Mucosa of stomach (tissue), 1 donor: ENCODE results near the gene HDHD2.
"Not testable (repeated sequence)": the region's sequence is repeated elsewhere in the genome, so short reads cannot be mapped to it uniquely, and the experiment has no call there.

ENCODE experiments used
- H3K27me3 ChIP-seq: one replicate; pipeline ENCODE4 v1.7.0; 2013; ENCODE audit warnings: mild to moderate bottlenecking, low read length; ENCODE audit not compliant: control insufficient read depth, insufficient read depth
- H3K36me3 ChIP-seq: one replicate; pipeline ENCODE4 v1.7.0; 2013; ENCODE audit warnings: low read length; ENCODE audit not compliant: control insufficient read depth, insufficient read depth
- H3K4me1 ChIP-seq: one replicate; pipeline ENCODE4 v1.7.0; 2013; ENCODE audit warnings: mild to moderate bottlenecking, low read length; ENCODE audit not compliant: control insufficient read depth, insufficient read depth
- H3K4me3 ChIP-seq: one replicate; pipeline ENCODE4 v1.7.0; 2013; ENCODE audit warnings: low read length
- H3K9ac ChIP-seq: one replicate; pipeline ENCODE4 v1.7.0; 2013; ENCODE audit warnings: mild to moderate bottlenecking, low read length, moderate library complexity
- H3K9me3 ChIP-seq: one replicate; pipeline ENCODE4 v1.7.0; 2013; ENCODE audit warnings: mild to moderate bottlenecking, low read length, moderate library complexity; ENCODE audit not compliant: control insufficient read depth
- donor health status: Pancreatic carcinoma.

HDHD2 gene

GRCh38 chr18:47150029-47150823 lies at the start of gene HDHD2:
HDHD2 (minus strand) TSS chr18:47150500; CDS start chr18:47136439, 14,061 bp downstream.
- peaks cover 16% of the 10 kb centered on the region for H3K4me1 ChIP-seq
- H3K36me3 ChIP-seq, result no peaks in the 10 kb centered on the region
- peak within 1 kb of the TSS; percentile 90 for H3K4me3 ChIP-seq
- no peaks in the 10 kb centered on the region for H3K9me3 ChIP-seq
- H3K27me3 ChIP-seq, result no peaks in the 10 kb centered on the region
- H3K9ac ChIP-seq, result peak within 1 kb of the TSS; percentile 71

GRCh38 chr18:47195961-47196360 lies 45.7 kb upstream of the HDHD2 start:
- not testable (repeated sequence) for H3K9ac ChIP-seq, H3K36me3 ChIP-seq, H3K4me3 ChIP-seq, H3K9me3 ChIP-seq, H3K4me1 ChIP-seq, H3K27me3 ChIP-seq

DNA sequence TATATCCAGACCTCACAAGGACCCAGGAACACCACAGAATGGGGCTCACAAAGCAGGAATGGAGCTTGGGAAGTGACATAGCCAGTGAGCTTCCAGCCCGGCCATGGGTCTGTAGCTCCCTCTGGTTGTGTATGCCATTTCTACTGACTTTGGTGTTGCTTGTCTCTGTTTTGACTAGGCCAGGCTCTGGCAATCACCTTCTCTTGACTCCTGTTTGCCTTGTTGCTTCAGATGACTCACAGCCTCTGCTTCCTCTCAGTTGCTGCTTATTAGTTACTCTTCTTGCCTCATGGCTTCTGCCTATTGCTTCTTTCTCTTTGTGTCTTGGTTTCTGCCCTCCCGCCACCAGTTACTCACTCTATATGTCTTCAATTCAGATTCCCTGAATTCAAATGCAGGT lies 41.7 kb upstream of the HDHD2 start:
- Histone ChIP-seq H3K9me3 (no peaks in the 10 kb centered on the region), H3K4me1 (no peaks in the 10 kb centered on the region), H3K4me3 (no peak overlapping the region), H3K9ac (no peak overlapping the region), H3K36me3 (no peaks in the 10 kb centered on the region), H3K27me3 (no peaks in the 10 kb centered on the region)

DNA sequence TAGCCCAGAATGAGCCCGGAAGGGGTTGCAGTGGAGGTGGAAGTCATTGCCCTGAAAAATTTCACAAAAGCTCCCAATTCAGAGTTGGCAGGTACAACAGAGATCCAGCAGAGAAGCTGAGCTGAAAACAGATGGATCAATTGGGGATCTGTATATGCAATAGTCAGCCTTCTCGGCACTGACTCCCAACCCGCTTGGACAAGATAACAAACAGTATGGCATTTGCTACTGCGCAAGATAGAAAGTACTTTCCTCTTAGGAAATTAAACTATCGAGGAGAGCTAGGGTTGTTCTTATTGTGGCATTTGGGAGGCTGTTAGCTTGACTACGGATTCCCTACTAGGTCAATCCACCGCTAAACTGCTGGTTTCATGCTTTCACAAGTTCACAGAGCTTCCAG lies 37.4 kb upstream of the HDHD2 start:
- Histone ChIP-seq H3K4me1 (no peaks in the 10 kb centered on the region), H3K4me3 (no peak overlapping the region), H3K36me3 (no peaks in the 10 kb centered on the region), H3K27me3 (no peaks in the 10 kb centered on the region), H3K9me3 (no peaks in the 10 kb centered on the region), H3K9ac (no peak overlapping the region)

GRCh38 chr18:47184419-47185050 lies 34.2 kb upstream of the HDHD2 start:
- Histone ChIP-seq H3K9ac (no peak overlapping the region), H3K9me3 (no peaks in the 10 kb centered on the region), H3K4me3 (no peak overlapping the region), H3K4me1 (no peaks in the 10 kb centered on the region), H3K27me3 (no peaks in the 10 kb centered on the region), H3K36me3 (no peaks in the 10 kb centered on the region)

DNA sequence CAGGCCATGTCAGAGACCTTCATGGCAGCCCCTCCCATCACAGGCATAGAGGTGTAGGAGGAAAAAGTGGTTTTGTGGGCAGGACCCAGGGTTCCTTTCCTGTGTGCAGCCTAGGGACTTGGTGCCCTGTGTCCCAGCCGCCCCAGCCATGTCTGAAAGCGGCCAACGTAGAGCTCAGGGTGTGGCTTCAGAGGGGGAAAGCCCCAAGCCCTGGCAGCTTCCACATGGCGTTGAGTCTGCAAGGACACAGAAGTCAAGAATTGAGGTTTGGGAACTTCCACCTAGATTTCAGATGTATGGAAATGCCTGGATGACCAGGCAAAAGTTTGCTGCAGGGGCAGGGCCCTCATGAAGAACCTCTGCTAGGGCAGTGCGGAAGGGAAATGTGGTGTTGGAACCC lies 31.9 kb upstream of the HDHD2 start:
- not testable (repeated sequence) for H3K9ac ChIP-seq, H3K9me3 ChIP-seq, H3K4me3 ChIP-seq, H3K36me3 ChIP-seq, H3K27me3 ChIP-seq, H3K4me1 ChIP-seq

DNA sequence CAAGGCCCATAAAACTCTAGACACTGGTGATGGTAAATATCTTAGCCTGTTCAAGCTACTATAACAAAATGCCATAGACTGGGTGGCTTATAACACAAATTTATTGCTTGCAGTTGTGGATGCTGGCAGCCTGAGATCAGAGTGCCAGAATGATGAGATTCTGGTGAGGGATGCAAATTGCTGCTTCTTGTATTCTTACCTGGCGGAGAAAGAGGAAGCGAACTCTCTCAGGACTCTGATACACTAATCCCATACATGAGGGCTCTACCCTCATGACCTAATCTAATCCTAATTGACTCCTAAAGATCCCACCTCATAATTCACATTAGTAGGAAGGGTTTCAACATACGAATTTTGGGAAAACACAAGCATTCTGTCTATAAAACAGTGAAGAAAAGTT lies 30.5 kb upstream of the HDHD2 start:
- no peaks in the 10 kb centered on the region for H3K27me3 ChIP-seq
- no peaks in the 10 kb centered on the region for H3K9me3 ChIP-seq
- no peaks in the 10 kb centered on the region for H3K4me1 ChIP-seq
- no peak overlapping the region for H3K4me3 ChIP-seq
- no peaks in the 10 kb centered on the region for H3K36me3 ChIP-seq
- H3K9ac ChIP-seq, result no peak overlapping the region

DNA sequence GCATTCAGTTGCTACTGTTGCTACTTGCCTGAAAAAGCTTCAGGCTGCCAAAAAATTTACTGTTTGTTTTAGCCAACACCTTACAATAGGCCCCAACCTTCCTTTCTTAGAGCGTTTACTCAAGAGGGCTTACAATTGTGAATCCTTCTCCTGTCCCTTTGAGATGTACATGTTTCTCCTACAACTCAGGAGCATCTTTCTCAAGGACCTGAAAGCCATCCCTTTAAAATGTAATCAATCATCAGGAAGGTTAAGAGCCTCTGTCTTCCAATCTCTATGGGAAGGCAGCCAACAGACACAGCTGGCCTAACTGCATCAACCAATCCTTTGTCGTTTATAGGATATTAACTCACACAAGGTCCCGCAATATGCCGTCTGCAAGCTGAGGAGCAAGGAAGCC lies 29.2 kb upstream of the HDHD2 start:
- Histone ChIP-seq H3K9ac (no peak overlapping the region), H3K9me3 (no peaks in the 10 kb centered on the region), H3K27me3 (no peaks in the 10 kb centered on the region), H3K4me3 (no peak overlapping the region), H3K36me3 (no peaks in the 10 kb centered on the region), H3K4me1 (peaks cover 6% of the 10 kb centered on the region)

GRCh38 chr18:47175898-47176575 lies 25.7 kb upstream of the HDHD2 start, which contains the start of gene IER3IP1:
IER3IP1 (minus strand) TSS chr18:47176364; CDS start chr18:47176277, 87 bp downstream.
- Histone ChIP-seq H3K9ac (peak within 1 kb of the TSS; percentile 95), H3K36me3 (no peaks in the 10 kb centered on the region), H3K4me1 (peaks cover 14% of the 10 kb centered on the region), H3K27me3 (no peaks in the 10 kb centered on the region), H3K4me3 (peak within 1 kb of the TSS; percentile 82), H3K9me3 (no peaks in the 10 kb centered on the region)

DNA sequence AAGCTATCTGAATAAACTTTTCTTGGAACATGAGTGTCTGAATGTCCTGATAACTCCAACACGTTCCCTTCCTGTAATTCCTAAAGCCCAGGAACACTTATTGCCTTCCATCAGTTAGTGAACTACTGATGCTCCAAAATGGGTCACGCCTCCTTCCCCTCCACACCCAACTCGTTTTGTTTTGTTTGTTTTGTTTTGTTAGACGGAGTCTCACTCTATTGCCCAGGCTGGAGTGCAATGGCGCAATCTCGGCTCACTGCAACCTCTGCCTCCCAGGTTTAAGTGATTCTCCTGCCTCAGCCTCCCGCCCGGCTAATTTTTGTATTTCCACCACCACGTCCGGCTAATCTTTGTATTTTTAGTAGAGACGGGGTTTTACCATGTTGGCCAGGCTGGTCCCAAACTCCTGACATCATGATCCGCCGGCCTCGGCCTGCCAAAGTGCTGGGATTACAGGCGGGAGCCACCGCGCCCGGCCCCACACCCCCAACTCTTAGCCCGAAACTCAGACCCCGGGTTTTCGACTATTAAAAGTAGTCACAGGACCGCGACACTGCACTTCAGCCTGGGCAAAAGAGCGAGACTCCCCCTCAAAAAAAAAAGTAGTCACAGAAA lies 25.1 kb upstream of the HDHD2 start:
- H3K27me3 ChIP-seq, result no peaks in the 10 kb centered on the region
- H3K9me3 ChIP-seq, result no peaks in the 10 kb centered on the region
- H3K9ac ChIP-seq, result peak overlapping the region; percentile 95
- peak overlapping the region; percentile 82 for H3K4me3 ChIP-seq
- peaks cover 14% of the 10 kb centered on the region for H3K4me1 ChIP-seq
- no peaks in the 10 kb centered on the region for H3K36me3 ChIP-seq

DNA sequence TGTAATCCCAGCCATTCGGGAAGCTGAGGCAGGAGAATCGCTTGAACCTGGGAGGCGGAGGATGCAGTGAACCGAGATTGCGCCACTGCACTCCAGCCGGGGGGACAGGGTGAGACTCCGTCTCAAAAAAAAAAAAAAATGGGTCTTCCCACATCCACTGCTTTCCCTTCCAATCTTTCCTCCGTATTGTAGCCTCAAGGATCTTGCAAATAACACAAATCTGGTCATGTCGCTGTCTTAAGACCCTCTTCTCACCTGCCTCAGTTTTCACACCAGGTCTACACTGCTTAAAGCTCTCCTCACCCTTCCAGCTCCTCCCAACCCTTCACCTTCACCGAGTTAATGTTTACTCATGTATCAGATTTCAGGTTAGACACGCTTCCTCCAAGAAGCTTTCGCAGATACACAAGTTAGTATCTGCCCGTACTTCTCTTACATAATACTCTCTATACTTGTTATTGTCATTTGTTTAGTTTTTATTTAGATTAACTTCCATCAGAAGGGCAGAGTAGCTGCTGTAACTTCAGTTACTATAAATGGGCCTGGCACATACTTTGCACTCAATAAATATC lies 24.3 kb upstream of the HDHD2 start:
- H3K9ac ChIP-seq, result peak overlapping the region; percentile 95
- peak overlapping the region; percentile 82 for H3K4me3 ChIP-seq
- no peaks in the 10 kb centered on the region for H3K36me3 ChIP-seq
- H3K27me3 ChIP-seq, result no peaks in the 10 kb centered on the region
- peaks cover 14% of the 10 kb centered on the region for H3K4me1 ChIP-seq
- H3K9me3 ChIP-seq, result no peaks in the 10 kb centered on the region
